ENCODE measurements around the gene TPM4. TPM values are rescaled to one million over a fixed set of nuclear protein-coding genes. Genes with fewer than 3 reads are reported as not detected.

The TPM4 gene
- total and polyA plus RNA-seq, 2 of the 13 experiments (the other 11 are each of a cell fraction or from before 2014, with no cell fraction given), result 180 to 188 TPM

DNA sequence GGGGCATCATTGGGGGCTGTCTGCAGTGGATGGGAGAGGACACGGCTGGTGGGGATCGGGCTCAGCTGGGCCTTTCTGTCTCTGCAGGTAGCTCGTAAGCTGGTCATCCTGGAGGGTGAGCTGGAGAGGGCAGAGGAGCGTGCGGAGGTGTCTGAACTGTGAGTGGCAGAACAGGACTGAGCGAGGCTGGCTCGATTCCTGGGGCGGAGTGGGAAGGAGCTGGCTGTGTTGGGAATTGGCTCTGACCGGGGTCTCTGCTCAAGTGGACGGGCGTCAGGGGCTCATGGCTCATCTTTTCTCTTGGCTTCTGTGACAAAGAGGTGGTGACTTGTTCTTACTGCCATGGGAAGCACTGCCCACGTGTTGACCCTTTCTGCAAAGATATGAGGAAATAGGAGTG, 11.6 kb downstream of the TPM4 start:
- Histone ChIP-seq H4K20me1 (ENCODE audit: insufficient read depth, low read length) (no peaks in the 10 kb centered on the region), H2AFZ (ENCODE audit: low read length) (no peak overlapping the region), H3K4me1 (ENCODE audit: insufficient read depth, low read length) (peaks cover 91% of the 10 kb centered on the region), H3K4me2 (ENCODE audit: low read depth, low read length) (peak overlapping the region; percentile 64), H3K9ac (ENCODE audit: insufficient read depth, low read depth, low read length) (peak overlapping the region; percentile 33; the same call in 1 of the 2 replicates), H3K27ac (ENCODE audit: extremely low read length, insufficient read depth, low read length) (peak overlapping the region; percentile 97), H3K9me3 (ENCODE audit: low read length) (no peaks in the 10 kb centered on the region), H3K36me3 (replicated peaks in 1 of 2; ENCODE audit: control insufficient read depth in 1 of 2, insufficient read depth in 2 of 2, low read length in 2 of 2) (peaks cover 22 to 69% of the 10 kb centered on the region in 2 experiments), H3K79me2 (ENCODE audit: insufficient read depth, low read length) (peaks cover 5% of the 10 kb centered on the region), H3K4me3 (replicated peaks in 1 of 3; ENCODE audit: insufficient read depth in 1 of 3, low read depth in 2 of 3, low read length in 3 of 3) (no peak overlapping the region), H3K27me3 (ENCODE audit: control insufficient read depth in 1 of 2, insufficient read depth in 2 of 2, low read length in 2 of 2) (no peaks in the 10 kb centered on the region)
- ATAC-seq (peak; percentile 7; the same call in 2 of the 3 replicates), DNase-seq (ENCODE audit: low spot score) (no peak), FAIRE-seq (no peak)
- no TSS peak for BruUV-seq (replicated peaks)
- TF ChIP-seq ADNP (CRISPR knock-in tag; IDR thresholded peaks at IDR 0.05) (no peak), ZNF138 (CRISPR knock-in tag; IDR thresholded peaks at IDR 0.05; ENCODE audit: low read depth) (no peak), RBAK (CRISPR knock-in tag; IDR thresholded peaks at IDR 0.05) (no peak), HNRNPUL1 (IDR thresholded peaks at IDR 0.05; ENCODE audit: low read depth, low read length) (no peak), JUN (CRISPR knock-in tag; IDR thresholded peaks at IDR 0.05) (no peak), AGO2 (optimal IDR thresholded peaks at IDR 0.05; ENCODE audit: low read depth, low read length) (peak; percentile 19), HDAC1 (CRISPR knock-in tag; IDR thresholded peaks at IDR 0.05) (0 out of 2 replicates have a peak, but pooled peaks have one; percentile 18), ZC3H4 (CRISPR knock-in tag; IDR thresholded peaks at IDR 0.05; ENCODE audit: borderline replicate concordance) (no peak), ARNT (IDR thresholded peaks at IDR 0.05) (no peak)
- TF ChIP-seq, protein P1, sequence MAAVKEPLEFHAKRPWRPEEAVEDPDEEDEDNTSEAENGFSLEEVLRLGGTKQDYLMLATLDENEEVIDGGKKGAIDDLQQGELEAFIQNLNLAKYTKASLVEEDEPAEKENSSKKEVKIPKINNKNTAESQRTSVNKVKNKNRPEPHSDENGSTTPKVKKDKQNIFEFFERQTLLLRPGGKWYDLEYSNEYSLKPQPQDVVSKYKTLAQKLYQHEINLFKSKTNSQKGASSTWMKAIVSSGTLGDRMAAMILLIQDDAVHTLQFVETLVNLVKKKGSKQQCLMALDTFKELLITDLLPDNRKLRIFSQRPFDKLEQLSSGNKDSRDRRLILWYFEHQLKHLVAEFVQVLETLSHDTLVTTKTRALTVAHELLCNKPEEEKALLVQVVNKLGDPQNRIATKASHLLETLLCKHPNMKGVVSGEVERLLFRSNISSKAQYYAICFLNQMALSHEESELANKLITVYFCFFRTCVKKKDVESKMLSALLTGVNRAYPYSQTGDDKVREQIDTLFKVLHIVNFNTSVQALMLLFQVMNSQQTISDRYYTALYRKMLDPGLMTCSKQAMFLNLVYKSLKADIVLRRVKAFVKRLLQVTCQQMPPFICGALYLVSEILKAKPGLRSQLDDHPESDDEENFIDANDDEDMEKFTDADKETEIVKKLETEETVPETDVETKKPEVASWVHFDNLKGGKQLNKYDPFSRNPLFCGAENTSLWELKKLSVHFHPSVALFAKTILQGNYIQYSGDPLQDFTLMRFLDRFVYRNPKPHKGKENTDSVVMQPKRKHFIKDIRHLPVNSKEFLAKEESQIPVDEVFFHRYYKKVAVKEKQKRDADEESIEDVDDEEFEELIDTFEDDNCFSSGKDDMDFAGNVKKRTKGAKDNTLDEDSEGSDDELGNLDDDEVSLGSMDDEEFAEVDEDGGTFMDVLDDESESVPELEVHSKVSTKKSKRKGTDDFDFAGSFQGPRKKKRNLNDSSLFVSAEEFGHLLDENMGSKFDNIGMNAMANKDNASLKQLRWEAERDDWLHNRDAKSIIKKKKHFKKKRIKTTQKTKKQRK (IDR thresholded peaks at IDR 0.05; ENCODE audit: low read length), result no peak
- intact Hi-C loops (cut with micrococcal nuclease; ENCODE audit: unreplicated experiment) (no loop called here), in situ Hi-C loops (cut with HindIII; ENCODE audit: extremely low pct_ligation_motif_present, low pct_unique_long_range_greater_than_20kb) (no loop called here)
- WGBS (ENCODE audit: low lambda C conversion rate), result 97% methylated on average over 11 of the region's 12 CpGs
- CTCF ChIA-PET (ENCODE audit: low intra/inter-chr PET ratio, low total read pairs), result no interaction called here
- POLR2A ChIA-PET, result interaction anchor here (0.8 to 6.1 kb wide), 4 partner anchors 10 to 17 kb away, joined by 3 to 66 read pairs (median 6); partner anchors contain the start of gene TPM4

Data from HepG2 (cell line).